Glutamatergic neuron (in vitro differentiated cells): ENCODE results near the gene MMRN1. TPM values are rescaled to one million over a fixed set of nuclear protein-coding genes. Genes with fewer than 3 reads are reported as not detected.

Experiments
- DNase-seq: peaks from one replicate; pipeline ENCODE4 v3.0.0; 2022
- H3K27ac Mint-ChIP-seq: one replicate; pipeline ENCODE4 v1.8.0; 2020; ENCODE audit warnings: mild to moderate bottlenecking, mixed read lengths, inconsistent platforms; ENCODE audit not compliant: unreplicated experiment
- H3K27me3 Mint-ChIP-seq: one replicate; pipeline ENCODE4 v1.8.0; 2020; ENCODE audit warnings: mild to moderate bottlenecking, moderate library complexity, mixed read lengths, inconsistent platforms; ENCODE audit not compliant: unreplicated experiment
- H3K36me3 Mint-ChIP-seq: one replicate; pipeline ENCODE4 v1.8.0; 2020; ENCODE audit warnings: mild to moderate bottlenecking, mixed read lengths, inconsistent platforms; ENCODE audit not compliant: unreplicated experiment
- H3K4me1 Mint-ChIP-seq: one replicate; pipeline ENCODE4 v1.8.0; 2020; ENCODE audit warnings: mild to moderate bottlenecking, low read depth, mixed read lengths, inconsistent platforms; ENCODE audit not compliant: unreplicated experiment
- H3K4me3 Mint-ChIP-seq: one replicate; pipeline ENCODE4 v1.8.0; 2020; ENCODE audit warnings: mild to moderate bottlenecking, mixed read lengths, inconsistent platforms; ENCODE audit not compliant: unreplicated experiment
- H3K9me3 Mint-ChIP-seq: one replicate; pipeline ENCODE4 v1.8.0; 2020; ENCODE audit warnings: mild to moderate bottlenecking, moderate library complexity, mixed read lengths, inconsistent platforms; ENCODE audit not compliant: unreplicated experiment
- total RNA-seq: library from RNA; stranded (reverse); fragmentation: NEBNext Ultra II Directional; extraction: Animal tissue kit (Norgen Biotek cat#: 25700); gene quantifications from one replicate; pipeline ENCODE4 v1.2.1, GENCODE V29; 2021; ENCODE audit not compliant: unreplicated experiment
- TF ChIP-seq, protein P1 (sequence below): fragments of 200-600 bp; sonication (generic); IDR thresholded peaks from one replicate; pipeline ENCODE4 v1.5.0; 2021; ENCODE audit not compliant: partially characterized antibody, unreplicated experiment

The MMRN1 gene
- total RNA-seq, 1 donor from 2014 or later: not detected

DNA sequence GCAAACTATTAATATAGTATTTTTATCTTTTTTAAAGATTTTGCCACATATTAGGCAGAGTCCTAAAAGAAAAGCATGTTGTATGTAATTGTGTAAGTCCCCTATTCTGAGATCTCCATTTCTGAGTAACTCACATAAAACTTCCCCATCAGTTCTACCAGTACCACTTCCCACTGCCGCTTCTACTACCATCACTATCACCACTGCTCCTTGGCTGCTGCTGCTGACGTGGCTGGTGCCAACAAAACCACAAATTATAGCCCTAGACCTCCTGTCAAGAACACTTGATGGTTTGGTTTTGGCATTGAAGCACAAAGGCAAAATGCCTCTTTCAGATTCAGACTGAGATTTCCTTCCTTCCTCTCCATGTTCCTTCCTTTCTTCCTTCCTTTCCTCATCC is 106.4 kb downstream of the MMRN1 start:
- no peak overlapping the region for H3K4me3 Mint-ChIP-seq
- DNase-seq: no peak
- H3K36me3 Mint-ChIP-seq: no peaks in the 10 kb centered on the region
- H3K4me1 Mint-ChIP-seq: peaks cover 14% of the 10 kb centered on the region
- H3K9me3 Mint-ChIP-seq: no peaks in the 10 kb centered on the region
- TF ChIP-seq, protein P1, sequence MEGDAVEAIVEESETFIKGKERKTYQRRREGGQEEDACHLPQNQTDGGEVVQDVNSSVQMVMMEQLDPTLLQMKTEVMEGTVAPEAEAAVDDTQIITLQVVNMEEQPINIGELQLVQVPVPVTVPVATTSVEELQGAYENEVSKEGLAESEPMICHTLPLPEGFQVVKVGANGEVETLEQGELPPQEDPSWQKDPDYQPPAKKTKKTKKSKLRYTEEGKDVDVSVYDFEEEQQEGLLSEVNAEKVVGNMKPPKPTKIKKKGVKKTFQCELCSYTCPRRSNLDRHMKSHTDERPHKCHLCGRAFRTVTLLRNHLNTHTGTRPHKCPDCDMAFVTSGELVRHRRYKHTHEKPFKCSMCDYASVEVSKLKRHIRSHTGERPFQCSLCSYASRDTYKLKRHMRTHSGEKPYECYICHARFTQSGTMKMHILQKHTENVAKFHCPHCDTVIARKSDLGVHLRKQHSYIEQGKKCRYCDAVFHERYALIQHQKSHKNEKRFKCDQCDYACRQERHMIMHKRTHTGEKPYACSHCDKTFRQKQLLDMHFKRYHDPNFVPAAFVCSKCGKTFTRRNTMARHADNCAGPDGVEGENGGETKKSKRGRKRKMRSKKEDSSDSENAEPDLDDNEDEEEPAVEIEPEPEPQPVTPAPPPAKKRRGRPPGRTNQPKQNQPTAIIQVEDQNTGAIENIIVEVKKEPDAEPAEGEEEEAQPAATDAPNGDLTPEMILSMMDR: no peak
- H3K27me3 Mint-ChIP-seq: peaks cover 3% of the 10 kb centered on the region
- H3K27ac Mint-ChIP-seq: no peak overlapping the region

DNA sequence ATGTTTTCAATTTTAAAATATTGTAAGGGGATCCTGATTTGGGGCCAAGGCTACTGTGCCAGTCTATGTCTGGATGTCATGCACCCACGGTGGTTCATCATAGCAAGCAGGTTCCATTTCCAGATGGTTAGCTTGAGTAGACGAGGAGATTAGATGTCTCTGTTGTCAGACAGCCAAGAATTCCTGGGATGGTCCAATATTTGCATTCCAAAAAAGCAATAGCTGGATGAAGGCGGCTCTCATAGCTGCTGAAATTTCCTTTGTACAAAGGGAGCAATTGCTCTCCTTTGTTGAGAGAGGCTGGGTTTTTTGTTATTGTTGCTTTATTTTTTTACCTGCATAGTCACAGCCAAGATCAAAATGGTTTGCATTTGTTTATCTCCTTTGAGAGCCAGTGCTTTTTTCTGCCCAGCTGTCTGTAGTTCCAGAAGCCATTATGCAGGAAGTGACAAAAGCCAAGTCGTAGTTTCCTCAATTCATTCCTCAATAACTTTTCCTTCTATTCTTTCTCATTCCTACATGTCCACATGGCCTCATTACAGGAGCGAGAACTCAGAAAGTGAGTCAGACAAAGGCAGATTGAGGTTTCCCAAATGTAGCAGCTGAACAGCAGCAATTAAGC is 107.9 kb downstream of the MMRN1 start:
- TF ChIP-seq, protein P1: no peak
- Mint-ChIP-seq H3K27ac (no peak overlapping the region), H3K4me1 (peaks cover 12% of the 10 kb centered on the region), H3K27me3 (peaks cover 3% of the 10 kb centered on the region), H3K4me3 (no peak overlapping the region), H3K36me3 (no peaks in the 10 kb centered on the region), H3K9me3 (no peaks in the 10 kb centered on the region)
- DNase-seq: no peak

Other genes with a start within 250 kb of the MMRN1 start
- gene SNCA, start 57.7 kb upstream of the MMRN1 start, total RNA-seq: 15.2 TPM
- gene CCSER1, start 232.5 kb downstream of the MMRN1 start, total RNA-seq: 15.7 TPM